Activated B cell treated with CpG ODN at 0.5 μM for 24 hours (primary cell): ENCODE results near the gene TNNC2. TPM values are rescaled to one million over a fixed set of nuclear protein-coding genes. Genes with fewer than 3 reads are reported as not detected.

Experiments used
- ATAC-seq: fragments of 200-7000 bp; cut with Tn5 transposase; one replicate; pipeline ENCODE4 v1.10.0; 2021; ENCODE audit warnings: low read depth, mild to moderate bottlenecking, moderate library complexity
- CTCF ChIA-PET: fragments of 350-600 bp; sonication (Branson Sonifier 250); formaldehyde crosslinking; loops from one replicate; lab custom pipeline; 2021; ENCODE audit warnings: antibody characterized with exemption; lab: Charles Lee
- POLR2A ChIA-PET: fragments of 350-600 bp; sonication (Branson Sonifier 250); formaldehyde crosslinking; loops from one replicate; lab custom pipeline; 2021; ENCODE audit warnings: antibody characterized with exemption; lab: Charles Lee
- DNase-seq: peaks from one replicate; pipeline ENCODE4 v3.0.0; 2022
- H3K27ac Mint-ChIP-seq: one replicate; pipeline ENCODE4 v1.8.0; 2020; ENCODE audit warnings: mixed read lengths
- H3K27me3 Mint-ChIP-seq: one replicate; pipeline ENCODE4 v1.8.0; 2021; ENCODE audit warnings: mixed read lengths
- H3K36me3 Mint-ChIP-seq: one replicate; pipeline ENCODE4 v1.8.0; 2021; ENCODE audit warnings: low read depth, mixed read lengths
- H3K4me1 Mint-ChIP-seq: one replicate; pipeline ENCODE4 v1.8.0; 2021; ENCODE audit warnings: mixed read lengths
- H3K4me3 Mint-ChIP-seq: one replicate; pipeline ENCODE4 v1.8.0; 2020; ENCODE audit warnings: mild to moderate bottlenecking, mixed read lengths
- H3K9me3 Mint-ChIP-seq: one replicate; pipeline ENCODE4 v1.8.0; 2020; ENCODE audit warnings: mixed read lengths
- intact Hi-C: fragments of 100-400 bp; cut with micrococcal nuclease; formaldehyde crosslinking; loops from one replicate; pipeline ENCODE4 v1.15.1; 2024
- total RNA-seq: library from RNA; stranded (reverse); gene quantifications from 2 replicates; pipeline ENCODE4 v1.2.3, GENCODE V29; 2022
- TF ChIP-seq, protein P1 (sequence below): fragments of 200-600 bp; IDR thresholded peaks from one replicate; pipeline ENCODE4 v1.8.0; 2022; ENCODE audit warnings: antibody characterized with exemption, mild to moderate bottlenecking

The TNNC2 gene
- total RNA-seq, 1 donor from 2014 or later: not detected

DNA sequence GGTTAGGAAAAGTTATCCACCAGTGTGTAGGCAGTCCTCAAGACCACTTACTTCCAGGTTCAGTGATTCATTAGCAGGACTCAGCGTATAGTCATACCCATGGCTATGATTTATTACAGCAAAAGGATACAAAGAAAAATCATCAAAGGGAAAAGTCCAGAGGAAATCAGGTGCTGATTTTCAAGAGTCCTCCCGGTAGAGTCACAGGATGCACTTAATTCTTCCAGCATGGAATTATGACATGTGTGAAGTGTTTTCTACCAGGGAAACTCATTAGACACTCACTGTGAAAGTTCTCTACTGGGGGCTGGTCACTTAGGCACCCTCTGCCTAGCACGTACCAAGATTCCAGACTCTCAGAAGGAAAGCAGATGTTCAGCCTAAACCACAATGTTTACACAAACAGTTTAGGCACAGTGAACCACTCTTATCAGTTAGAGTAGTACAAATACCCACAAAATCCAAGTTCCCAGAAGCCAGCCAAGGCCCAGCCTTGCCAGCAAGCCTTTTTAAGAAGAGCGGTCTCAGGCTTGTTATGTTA lies 45.7 kb downstream of the TNNC2 start:
- POLR2A ChIA-PET: no interaction called here
- CTCF ChIA-PET: interaction anchor here (1.1 kb wide), 1 partner anchor 10 kb away, joined by 8 read pairs; no protein-coding TSS in a partner anchor
- TF ChIP-seq, protein P1, sequence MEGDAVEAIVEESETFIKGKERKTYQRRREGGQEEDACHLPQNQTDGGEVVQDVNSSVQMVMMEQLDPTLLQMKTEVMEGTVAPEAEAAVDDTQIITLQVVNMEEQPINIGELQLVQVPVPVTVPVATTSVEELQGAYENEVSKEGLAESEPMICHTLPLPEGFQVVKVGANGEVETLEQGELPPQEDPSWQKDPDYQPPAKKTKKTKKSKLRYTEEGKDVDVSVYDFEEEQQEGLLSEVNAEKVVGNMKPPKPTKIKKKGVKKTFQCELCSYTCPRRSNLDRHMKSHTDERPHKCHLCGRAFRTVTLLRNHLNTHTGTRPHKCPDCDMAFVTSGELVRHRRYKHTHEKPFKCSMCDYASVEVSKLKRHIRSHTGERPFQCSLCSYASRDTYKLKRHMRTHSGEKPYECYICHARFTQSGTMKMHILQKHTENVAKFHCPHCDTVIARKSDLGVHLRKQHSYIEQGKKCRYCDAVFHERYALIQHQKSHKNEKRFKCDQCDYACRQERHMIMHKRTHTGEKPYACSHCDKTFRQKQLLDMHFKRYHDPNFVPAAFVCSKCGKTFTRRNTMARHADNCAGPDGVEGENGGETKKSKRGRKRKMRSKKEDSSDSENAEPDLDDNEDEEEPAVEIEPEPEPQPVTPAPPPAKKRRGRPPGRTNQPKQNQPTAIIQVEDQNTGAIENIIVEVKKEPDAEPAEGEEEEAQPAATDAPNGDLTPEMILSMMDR: no peak
- Mint-ChIP-seq H3K4me3 (no peak overlapping the region), H3K27ac (no peak overlapping the region), H3K9me3 (no peaks in the 10 kb centered on the region), H3K36me3 (no peaks in the 10 kb centered on the region), H3K27me3 (peaks cover 7% of the 10 kb centered on the region), H3K4me1 (peaks cover 9% of the 10 kb centered on the region)
- ATAC-seq: no peak
- intact Hi-C loops: no loop called here
- no peak for DNase-seq

DNA sequence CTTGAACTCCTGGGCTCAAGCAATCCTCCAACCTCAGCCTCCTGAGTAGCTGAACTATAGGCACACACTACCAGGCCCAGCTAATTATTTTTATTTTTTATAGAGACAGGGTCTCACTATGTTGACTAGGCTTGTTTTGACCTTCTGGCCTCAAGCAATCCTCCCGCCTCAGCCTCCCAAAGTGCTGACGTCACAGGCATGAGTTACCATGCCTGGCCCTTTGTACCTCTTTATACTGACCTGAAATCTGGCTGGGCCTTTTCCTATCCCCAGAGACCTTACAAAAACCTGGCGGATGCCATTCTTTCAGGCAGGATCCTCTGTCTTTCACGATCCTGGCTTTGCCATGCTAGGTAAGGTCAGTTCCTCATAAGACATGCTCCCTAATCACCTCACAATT lies 47.0 kb downstream of the TNNC2 start:
- no peaks in the 10 kb centered on the region for H3K36me3 Mint-ChIP-seq
- no peak overlapping the region for H3K27ac Mint-ChIP-seq
- no peak overlapping the region for H3K4me3 Mint-ChIP-seq
- ATAC-seq (no peak), DNase-seq (no peak)
- TF ChIP-seq, protein P1: no peak
- H3K9me3 Mint-ChIP-seq: no peaks in the 10 kb centered on the region
- peaks cover 9% of the 10 kb centered on the region for H3K4me1 Mint-ChIP-seq
- H3K27me3 Mint-ChIP-seq: peaks cover 11% of the 10 kb centered on the region
- intact Hi-C loops: no loop called here
- ChIA-PET CTCF (interaction anchor here (1.1 to 1.4 kb wide), 2 partner anchors 9 to 19 kb away, joined by 4 to 8 read pairs; no protein-coding TSS in a partner anchor), POLR2A (no interaction called here)

DNA sequence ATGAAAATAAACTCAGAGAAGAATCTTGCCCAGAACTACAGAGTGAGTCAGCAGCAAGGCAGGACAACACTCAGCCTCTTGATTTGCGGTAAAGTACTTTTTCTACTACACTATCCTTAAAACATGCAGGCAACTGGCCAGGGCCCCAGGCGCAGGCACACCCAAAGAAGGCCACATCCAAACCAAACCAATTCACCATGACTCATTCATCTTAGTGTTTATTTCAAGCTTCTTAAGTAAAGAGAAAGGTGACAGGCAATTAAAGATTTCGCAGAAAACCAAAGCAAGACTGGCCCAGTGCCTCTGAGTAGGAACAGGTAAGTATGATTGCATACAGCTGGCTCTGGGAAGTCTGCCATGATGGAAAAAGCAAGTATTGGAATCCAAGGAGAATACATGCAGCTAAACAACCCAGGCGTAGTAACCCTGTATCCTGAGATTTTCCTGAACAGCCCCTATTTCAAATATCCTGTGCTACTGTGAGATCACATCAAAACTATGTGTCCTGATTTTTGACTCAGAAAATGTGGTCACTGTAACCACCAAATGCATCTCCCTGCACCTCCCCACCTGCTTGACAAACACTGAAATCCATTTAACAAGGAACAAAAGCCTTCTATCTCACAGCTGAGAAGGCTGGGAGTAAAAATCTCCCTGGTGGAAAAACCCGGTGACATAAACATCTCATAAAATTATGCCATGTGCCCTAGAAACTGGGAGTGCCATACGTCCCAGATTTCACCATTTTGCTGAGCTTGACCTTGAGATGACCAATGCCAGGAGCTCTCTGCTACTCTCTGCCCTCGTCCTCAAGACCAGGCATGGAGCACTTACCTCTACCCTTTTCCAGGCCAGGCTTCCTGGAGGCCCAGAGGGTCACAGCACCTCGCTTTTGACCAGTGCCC lies 47.8 kb downstream of the TNNC2 start:
- ChIA-PET POLR2A (no interaction called here), CTCF (interaction anchor here (1.4 kb wide), 1 partner anchor 20 kb away, joined by 4 read pairs; no protein-coding TSS in a partner anchor)
- Mint-ChIP-seq H3K9me3 (no peaks in the 10 kb centered on the region), H3K36me3 (no peaks in the 10 kb centered on the region), H3K4me1 (peaks cover 2% of the 10 kb centered on the region), H3K27me3 (peaks cover 14% of the 10 kb centered on the region), H3K27ac (no peak overlapping the region), H3K4me3 (no peak overlapping the region)
- DNase-seq: no peak
- intact Hi-C loops: no loop called here
- TF ChIP-seq, protein P1: no peak
- ATAC-seq: no peak

DNA sequence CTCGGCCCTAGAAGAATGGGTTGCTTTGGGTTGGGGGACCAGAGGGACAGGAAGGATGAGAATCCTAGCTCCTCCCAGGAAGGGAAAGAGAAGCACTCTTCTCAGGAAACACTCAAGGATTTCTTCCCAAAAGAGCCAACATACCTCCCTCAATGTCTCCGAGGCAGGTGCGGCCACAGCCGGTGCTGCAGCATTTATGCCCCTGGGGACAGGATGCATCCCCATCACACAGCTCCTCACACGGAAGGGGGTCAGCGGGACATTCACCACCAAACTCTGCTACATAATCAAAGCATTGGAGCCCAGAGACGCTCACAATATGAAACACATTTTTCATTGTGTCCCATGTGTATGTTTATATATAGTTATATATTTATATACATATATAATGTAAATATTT lies 50.2 kb downstream of the TNNC2 start:
- DNase-seq: no peak
- Mint-ChIP-seq H3K36me3 (no peaks in the 10 kb centered on the region), H3K4me3 (no peak overlapping the region), H3K27me3 (peaks cover 21% of the 10 kb centered on the region), H3K27ac (no peak overlapping the region), H3K4me1 (no peaks in the 10 kb centered on the region), H3K9me3 (no peaks in the 10 kb centered on the region)
- CTCF ChIA-PET: no interaction called here
- no peak for ATAC-seq
- TF ChIP-seq, protein P1: no peak
- POLR2A ChIA-PET: no interaction called here
- intact Hi-C loops: no loop called here

DNA sequence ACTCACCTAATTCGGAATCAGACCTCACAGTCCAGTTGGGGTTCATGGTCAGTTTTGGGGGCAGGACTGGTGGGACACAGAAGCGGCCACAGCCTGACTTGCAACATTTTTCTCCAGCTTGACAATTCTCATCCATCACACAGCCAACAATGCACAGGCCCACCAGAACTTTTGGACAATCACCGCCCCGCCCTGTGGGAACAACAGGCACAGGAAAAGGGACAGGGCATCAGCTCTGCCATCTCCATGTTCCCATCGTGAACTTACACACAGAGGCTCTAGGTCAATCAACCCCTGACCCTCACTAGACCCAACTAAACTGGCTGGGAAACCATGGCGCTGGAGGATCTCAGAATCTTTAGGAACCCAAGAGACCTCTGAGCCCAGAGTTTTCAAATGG lies 51.7 kb downstream of the TNNC2 start:
- no peak overlapping the region for H3K4me3 Mint-ChIP-seq
- intact Hi-C loops: no loop called here
- peaks cover 23% of the 10 kb centered on the region for H3K27me3 Mint-ChIP-seq
- TF ChIP-seq, protein P1: no peak
- peaks cover 4% of the 10 kb centered on the region for H3K4me1 Mint-ChIP-seq
- H3K36me3 Mint-ChIP-seq: no peaks in the 10 kb centered on the region
- ATAC-seq (no peak), DNase-seq (no peak)
- CTCF ChIA-PET: no interaction called here
- POLR2A ChIA-PET: no interaction called here
- no peak overlapping the region for H3K27ac Mint-ChIP-seq
- no peaks in the 10 kb centered on the region for H3K9me3 Mint-ChIP-seq
